Measurements from ENCODE around the gene NFYB.
"Not testable (repeated sequence)": the region's sequence is repeated elsewhere in the genome, so short reads cannot be mapped to it uniquely, and the experiment has no call there.

NFYB gene

DNA sequence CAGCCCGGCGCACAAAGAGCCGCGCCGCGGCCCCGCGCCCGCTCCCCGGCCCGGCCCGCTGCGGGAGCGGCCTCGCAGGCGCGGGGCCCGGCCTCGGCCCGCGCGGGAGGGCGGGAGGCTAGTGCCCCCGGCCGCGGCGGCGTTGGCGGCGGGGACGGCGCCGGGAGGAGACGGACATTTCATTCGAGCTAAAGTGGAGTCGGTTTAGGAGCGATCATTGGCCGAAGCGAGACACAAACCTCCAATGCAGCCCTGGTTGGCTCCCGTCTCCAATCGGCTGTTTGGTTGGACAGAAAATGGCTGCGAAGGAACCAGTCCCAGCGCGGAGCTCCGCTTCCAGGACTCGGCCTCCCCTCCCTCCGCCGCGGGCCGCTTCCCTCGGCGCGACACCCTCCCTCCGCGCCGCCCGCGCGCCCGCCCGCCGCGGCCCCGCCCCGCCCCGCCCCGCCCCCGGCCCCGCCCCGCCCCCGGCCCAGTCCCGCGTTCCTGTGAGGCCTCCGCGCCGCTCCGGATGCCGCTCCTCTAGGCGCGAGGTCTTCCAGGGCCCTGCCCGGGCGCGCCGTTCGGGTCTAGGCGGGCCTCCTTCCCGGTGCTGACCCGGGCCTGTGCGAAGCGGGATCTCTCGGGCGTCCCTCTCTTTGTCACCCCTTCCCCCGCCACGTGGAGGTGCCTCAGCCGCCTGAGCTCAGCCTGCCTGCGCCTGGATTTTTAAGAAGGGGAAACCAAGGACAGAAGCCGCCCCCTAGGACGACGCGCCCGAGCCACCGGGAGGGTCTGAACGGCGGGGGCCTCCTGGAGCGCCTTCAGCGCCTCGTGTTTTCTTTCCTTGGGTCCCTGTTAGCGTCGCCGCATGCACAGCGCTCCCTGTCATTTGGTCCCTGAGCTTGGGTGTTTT is at the start of gene NFYB:
NFYB (minus strand) TSS at position 309 of the 895 bp plus-strand sequence. CDS start 2,757 bp downstream, outside the sequence.
- peak; percentile 84 for DNase-seq (ENCODE audit: low read depth, low spot score)

DNA sequence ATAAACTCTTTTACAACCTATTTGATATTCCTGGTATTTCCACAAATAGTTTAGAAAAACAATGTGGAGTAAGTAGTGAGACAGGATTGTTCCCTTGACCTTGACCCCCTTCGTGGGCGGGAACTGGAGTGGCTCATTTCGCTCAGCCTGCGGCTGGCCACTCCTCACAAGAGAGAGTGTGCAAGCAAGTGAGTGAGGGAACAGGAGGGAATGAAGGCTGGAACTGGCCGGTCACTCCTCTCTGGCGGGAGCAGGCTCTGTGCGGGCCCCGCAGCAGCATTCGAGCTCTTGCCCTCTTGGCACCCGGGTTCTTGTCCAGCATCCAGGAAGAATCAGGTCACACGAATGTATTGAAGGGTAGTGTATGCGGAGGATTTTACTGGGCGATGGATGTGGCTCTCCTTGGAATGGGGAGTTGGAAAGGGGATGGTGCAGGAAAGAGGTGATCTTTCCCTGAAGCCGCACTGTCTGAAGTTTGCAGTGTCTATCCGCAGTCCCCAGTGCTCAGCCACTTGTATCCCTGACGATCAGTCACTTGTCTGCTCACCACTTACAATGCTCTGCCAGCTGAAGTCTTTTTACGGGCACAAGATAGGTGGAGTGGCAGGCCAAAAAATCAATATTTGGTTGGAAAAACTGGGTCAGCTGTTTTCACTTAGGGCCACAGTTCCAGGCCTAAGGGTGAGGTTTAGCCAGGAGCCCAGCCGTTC is 49.6 kb upstream of the NFYB start:
- DNase-seq (ENCODE audit: low read depth, low spot score) = no peak

DNA sequence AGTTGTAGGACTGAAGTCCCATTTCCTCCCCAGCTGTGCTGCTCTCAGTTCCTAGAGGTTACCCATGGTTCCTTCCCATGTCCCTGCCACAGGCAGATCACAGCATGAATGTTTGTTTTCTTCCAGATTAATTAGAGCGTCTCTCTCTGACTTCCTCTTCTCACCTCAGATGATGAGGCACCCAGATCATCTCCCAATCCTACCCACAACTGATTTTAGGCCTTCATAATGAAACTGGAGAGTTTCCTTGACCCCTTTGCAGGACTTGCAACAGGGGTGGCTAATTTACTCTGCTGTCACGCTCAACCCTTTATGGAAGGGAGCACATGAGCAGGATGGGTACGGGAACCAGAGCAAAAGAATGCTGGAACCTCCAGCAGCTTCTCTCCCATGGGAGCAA is 45.4 kb upstream of the NFYB start:
- DNase-seq (ENCODE audit: low read depth, low spot score) = no peak

DNA sequence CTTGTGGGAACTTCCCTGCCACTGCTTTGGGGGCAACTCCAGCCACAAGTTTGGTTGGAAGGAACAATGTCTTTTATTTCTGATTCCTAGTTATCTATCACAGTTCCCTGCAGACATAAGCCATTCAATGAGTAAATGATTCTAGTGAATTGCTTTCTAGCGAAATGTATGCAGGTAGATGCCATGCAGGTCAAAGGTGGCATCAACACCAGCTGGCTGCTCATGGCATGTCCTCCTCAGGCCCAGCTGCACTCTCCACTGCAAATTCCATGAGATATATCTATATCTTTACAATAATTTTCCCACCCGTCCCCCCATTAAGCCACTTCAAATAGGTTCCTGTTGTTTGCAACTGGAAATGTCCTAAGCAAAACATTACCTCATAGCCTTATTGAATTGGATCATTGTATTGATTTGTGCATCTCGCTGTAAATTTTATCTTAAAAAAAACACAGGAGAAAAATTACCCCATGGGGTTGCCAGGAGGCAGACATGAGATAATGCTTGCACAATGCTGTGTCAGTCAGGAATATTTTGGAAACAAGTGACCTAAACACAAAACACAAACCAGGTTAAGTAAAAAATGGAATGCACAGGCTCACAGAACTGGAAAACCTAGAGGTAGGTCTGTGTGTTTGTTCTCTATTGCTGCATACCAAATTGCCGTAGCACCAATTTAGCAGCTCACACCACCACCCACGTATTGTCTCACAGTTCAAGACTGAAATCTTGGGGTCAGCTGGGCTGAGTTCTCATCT is 44.8 kb upstream of the NFYB start:
- DNase-seq (ENCODE audit: low read depth, low spot score) = no peak

DNA sequence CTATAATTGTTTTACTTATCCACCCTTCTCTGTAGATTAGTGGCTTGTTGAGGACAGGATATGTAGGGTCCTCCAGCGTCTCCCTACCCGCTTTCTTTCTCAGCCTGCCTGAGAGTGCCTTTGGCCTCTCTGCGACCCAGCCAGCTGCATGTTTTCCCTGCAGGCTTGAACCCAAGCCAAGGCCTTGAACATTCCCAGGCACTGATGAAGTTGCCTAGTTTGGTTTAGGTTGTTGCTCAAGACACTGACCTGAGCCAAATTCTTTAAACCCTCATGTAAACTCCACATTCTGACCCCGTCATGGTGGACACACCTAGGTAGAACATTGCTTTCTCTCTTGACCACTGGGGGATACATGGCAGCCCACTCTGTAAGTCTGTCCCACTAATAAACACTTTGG is 44.1 kb upstream of the NFYB start:
- DNase-seq (ENCODE audit: low read depth, low spot score) = no peak

DNA sequence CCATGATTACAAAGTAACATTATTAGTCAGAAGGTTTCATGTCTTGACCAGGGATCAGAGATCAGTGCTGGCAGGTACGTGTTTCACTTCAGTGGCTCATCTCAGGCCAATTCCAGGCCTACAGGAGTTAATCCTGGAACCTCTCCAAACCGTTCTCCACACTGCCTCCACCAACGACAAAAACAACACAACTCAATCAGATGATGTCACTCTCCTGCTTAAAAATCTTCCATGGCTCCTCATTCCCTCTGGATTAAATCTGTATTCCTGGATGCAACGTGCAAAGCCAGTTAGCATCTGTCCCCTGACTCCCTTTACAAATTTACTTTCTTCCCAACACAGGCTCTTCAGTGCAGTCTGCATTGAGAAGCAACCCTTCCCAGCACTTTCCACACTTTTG is 43.3 kb upstream of the NFYB start:
- DNase-seq (ENCODE audit: low read depth, low spot score) = no peak

DNA sequence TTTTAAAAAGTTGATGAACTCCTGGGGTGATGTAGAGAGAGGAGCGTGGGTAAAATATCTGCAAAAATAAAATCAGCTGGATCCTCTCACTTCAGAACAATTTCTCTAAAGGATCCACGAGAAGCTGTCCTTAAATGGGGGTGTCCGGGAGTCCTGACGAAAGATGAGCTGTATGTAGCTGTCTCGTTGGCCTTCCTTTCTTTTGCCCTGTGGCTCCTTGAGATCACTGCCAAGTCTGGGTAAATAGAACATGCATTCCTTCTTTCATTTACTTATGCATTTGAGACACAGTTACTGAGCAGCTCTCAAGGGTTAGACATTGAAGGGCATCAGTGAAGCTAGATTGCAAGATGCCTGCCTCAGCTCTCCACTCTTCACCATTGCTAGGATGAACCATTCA is 42.4 kb upstream of the NFYB start:
- DNase-seq (ENCODE audit: low read depth, low spot score) = no peak

DNA sequence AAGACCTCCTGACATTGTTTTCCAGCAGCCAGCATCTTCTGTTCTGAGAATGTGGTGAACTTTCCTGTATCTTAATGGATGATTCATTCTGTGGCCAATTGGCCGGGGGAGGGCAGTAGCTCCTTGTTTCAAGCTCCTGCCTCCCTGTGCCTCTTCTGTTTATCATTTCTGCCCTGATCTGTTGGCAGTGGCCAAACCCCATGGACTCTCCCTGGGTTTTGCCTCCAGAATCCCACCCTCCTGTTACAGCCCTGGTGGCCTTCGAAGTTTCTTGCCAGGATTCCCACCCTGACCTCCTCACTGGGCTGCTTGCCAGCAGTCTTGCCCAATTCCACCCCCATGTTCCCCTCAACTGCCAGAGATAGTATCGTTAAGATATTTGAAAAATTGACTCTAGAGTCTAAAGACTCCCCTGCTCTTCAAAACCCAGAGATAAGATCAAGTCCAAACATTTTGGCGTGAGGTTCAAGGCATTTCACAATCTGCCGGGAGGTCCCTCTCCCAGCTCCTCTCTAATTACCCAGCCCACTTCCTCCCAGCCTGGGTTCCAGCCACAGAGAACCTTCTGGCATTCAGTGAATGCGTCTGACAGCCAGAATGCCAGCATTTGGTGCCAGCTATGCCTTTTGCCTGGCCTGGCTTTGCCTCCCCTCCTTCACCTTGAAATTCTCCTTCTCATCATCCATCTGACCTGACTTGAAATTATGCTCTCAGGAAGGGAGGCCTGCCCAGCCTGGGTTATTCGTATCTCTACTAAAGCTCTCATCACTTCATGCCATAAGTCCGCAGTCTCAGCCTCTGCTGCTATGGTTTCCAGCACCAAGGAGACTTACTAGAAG is 39.9 kb upstream of the NFYB start:
- no peak for DNase-seq (ENCODE audit: low read depth, low spot score)

DNA sequence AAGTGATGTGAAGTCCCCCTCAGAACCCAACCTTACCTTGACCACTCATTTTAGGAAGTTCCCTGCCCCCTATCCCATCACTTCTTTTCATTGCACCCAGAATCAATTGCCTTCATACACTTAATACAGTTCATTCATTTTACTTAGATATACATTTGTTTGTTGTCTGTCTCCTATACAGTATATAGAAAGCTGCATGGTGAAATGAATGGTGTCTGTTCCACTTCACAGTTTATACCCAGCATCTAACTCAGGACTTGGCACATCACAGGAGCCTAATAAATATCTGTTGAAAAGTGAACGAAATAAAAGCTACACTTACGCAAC is 39.3 kb upstream of the NFYB start:
- no peak for DNase-seq (ENCODE audit: low read depth, low spot score)

DNA sequence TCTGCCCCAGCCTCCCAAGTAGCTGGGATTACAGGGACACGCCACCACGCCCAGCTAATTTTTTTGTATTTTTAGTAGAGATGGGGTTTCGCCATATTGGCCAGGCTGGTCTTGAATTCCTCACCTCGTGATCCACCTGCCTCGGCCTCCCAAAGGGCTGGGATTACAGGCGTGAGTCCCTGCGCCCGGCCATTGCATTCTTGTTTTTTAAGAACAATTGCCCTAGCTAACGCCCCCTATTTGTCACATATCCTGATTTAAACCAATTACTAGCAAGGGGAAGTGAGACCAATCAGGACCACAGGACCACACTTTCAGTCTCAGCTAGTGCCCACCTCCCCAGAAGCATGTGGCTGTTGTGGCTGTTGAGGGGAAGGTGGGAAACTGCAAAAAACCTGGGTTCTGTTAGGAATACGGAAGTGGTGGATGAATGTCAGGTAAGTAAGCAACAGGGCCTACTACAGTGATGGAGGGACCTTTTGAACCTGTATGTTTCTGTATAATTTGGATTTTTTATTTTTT is 37.8 kb upstream of the NFYB start:
- DNase-seq (ENCODE audit: low read depth, low spot score) = no peak

DNA sequence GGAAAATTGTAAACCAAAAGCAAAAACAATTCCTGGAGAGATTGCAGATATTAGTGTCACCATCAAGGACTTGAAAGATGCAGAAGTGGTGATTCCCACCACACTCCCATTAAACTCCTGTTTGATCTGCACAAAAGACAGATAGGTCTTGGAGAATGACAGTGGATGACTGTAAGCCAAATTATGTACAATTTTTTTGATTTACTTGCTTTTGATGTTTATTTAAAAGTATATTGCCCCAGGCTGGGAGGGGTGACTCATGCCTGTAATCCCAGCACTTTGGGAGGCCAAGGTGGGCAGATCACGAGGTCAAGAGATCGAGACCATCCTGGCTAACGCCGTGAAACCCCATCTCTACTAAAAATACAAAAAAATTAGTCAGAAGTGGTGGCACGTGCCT is 35.8 kb upstream of the NFYB start:
- not testable (repeated sequence) for DNase-seq (ENCODE audit: low read depth, low spot score)

DNA sequence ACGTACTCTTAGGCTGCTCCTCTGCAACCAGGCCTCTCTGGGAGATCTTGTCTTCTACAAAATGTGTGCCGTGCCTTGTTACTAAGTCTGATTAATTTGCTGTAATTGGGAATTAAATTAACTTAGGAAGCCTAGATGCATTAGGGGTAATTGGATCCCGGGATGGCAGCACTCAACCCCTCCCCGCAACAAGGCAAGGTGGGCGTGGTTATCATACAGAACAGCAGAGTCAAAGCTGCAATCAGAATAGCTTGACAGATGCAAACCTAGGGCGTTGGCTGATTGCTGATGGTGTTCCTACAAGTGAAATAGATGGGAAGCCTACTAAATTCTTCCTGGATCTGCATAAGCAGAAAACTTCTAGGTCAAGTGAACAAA is 34.5 kb upstream of the NFYB start:
- DNase-seq (ENCODE audit: low read depth, low spot score) = no peak

DNA sequence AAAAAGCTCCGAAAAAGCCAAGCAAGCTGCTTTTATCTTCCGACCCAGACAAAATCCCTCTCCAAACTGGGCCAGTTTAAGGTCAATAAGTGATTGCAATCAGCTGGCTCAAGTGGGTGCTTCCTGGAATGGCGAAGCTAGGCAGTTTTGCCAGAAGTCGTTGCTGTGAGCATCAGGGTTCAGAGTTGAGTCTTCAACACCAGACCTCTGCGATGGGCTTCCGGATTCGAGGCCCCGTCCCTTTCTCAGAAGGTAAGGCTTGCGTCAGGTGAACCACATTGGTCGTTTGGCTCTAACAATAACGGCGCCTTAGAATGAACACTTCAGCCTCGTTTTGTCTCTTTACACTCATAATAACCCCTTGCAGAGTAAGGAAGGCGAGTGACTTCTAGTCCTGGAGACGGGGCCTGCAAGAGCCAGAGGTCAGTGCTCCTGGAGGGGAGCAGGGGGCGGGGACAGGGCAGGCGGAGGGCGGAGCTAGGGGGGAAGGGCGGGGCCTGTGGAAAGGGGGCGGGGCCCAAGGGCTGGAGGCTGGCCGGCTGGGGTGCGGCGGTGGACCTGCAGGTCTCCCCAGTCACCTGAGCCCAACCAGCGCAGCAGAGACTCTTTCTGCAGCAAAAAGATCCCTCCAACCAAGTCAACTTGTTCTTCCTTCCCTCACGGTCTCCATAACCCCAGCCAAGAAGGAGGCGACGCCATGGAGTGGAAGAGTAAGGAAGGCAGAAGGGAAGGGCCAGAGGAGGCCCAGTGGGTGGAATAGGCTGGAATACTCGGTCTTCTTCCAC is 34.0 kb upstream of the NFYB start:
- no peak for DNase-seq (ENCODE audit: low read depth, low spot score)

DNA sequence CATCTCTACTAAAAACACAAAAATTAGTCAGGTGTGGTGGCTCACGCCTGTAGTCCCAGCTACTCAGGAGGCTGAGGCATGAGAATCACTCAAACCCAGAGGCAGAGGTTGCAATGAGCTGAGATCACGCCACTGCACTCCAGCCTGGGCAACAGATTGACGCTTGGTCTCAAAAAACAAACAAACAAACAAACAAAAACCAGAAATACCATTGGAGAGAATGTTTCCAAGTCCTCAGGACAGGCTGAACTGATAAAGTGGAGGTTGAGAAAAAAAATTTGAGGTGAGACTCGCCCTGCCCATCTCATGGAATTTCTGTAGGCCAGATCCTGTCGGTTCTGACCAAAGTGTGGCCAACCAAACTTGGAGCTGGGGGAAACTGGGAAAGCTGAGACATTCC is 30.6 kb upstream of the NFYB start:
- DNase-seq (ENCODE audit: low read depth, low spot score) = no peak

DNA sequence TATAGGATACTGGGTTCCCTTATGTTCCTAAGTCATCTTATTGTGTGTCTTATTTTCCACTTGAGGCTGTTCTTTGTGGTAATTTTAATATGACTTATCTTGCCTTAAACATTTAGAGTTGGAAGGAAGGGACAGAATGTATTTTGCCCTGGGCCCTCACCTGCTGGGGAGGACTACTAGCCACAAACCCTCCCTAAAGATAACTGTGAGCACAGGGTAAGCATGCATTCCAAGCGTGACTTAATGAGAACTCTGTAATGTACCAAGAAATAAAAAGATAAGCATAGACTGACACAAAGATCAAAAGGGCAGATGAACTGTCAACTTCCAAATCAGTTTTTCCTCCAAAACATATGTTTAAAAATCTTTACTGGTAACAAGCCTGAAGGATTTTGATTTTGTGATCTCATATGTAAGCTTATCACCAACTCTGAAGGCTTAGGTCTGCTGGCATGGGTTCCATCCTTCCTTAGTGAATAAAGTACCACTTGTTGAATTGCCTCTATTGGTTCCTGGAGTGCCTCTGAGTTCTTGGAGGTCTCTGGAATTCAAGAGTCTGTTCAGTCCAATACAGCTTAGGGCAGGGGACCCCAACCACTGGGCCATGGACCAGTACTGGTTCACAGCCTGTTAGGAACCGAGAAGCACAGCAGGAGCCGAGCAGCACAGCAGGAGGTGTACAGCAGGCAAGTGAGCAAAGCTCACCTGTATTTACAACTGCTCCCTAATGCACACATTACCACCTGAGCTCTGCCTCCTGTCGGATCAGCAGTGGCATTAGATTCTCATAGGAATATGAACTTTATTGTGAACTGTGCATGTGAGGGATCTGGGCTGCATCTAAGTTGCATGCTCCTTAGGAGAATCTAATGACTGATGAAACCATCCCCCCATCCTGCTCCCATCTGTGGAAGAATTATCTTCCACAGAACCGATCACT is 29.8 kb upstream of the NFYB start:
- no peak for DNase-seq (ENCODE audit: low read depth, low spot score)

DNA sequence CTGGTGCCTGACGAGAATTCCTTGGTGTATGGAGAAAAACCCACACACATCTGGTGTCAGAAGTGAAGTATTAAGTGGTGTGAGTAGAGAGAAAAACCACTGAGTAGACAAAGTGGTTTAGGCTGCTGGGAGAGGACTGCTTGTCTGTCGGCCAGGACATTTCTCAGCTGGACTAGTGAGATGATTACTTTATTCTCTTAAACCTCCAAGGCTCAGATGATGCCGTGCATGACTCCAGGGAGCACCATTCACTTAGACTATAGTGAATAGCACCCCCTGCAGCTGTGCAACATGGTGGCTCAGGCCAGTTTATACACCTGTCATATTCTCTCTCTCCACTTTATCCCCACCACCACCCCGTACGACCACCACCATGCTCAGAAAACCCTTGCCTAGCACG is 28.5 kb upstream of the NFYB start:
- DNase-seq (ENCODE audit: low read depth, low spot score) = no peak

DNA sequence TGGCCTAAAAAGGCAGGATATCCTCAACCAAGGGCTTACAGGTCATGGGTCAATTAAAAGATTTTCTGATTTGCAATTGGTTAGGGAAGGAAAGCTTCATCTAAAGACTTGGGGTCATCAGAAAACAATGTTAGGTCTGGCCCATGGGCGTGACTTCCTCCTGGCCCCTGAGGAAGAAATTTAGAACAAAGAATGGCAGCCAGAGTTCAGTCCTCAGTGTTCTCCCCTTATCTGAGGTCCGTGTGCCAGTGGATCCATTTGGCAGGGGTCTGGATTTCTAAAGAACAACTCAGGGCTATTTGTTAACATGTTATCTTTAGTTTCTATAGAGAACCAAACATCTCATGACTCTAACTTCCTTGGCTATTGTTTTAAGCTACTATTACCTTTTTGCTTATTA is 27.8 kb upstream of the NFYB start:
- no peak for DNase-seq (ENCODE audit: low read depth, low spot score)

DNA sequence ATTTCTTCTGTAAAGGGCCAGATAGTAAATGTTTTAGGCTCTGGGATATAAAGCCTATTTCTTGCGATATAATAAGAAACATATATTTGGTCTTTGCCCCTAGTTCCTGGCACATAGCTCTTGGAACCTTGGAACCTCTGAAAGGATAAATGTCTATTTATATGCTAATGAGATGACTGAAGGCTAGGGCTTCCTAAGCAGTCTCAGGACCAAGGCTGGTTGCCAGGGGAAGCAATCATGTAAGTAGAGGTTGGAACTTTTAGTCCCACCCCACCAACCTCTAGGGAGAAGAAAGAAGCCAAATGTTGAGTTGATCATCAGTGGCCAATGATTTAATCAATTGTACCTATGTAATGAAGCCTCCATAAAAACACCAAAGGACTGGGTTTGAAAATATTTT is 26.6 kb upstream of the NFYB start:
- no peak for DNase-seq (ENCODE audit: low read depth, low spot score)

DNA sequence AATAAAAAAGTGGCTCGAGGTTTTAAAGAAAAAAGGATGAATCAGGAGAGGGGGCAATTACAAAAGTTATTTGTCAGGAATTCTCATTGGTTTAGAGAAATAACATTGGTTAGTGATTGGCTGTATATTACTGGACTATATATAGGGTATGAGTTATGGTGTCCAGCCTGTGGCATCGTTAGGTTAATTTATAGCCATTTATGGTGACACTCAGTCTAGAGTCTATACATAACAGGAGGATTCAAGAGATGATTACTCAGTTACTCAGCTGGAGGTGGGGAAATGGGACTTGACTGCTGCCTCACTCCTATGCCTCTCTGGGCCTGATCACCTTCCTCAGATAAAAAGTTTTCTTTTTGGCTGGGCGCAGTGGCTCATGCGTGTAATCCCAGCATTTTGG is 25.6 kb upstream of the NFYB start:
- no peak for DNase-seq (ENCODE audit: low read depth, low spot score)
